ENCODE data around the gene UROS.

GRCh38 chr10:125747417-125747816 is 75.6 kb downstream of the UROS start:
- TF ChIP-seq SUZ12 (IDR thresholded peaks at IDR 0.05; ENCODE audit: extremely low read depth, insufficient read depth, insufficient read length) = no peak
- no peak for TF ChIP-seq ZNF274 (IDR thresholded peaks at IDR 0.05; ENCODE audit: low read depth, low read length)
- no peak for TF ChIP-seq YY1 (IDR thresholded peaks at IDR 0.05; ENCODE audit: insufficient read depth, insufficient read length)

Measured in NT2/D1 (cell line).